HEK293 (cell line): ENCODE results near the gene FAM83E.

ENCODE experiments used
- GFI1B ChIP-seq: fragments of 450-650 bp; formaldehyde crosslinking; IDR thresholded peaks from 2 replicates; pipeline ENCODE4 v1.5.1; 2016; ENCODE audit warnings: missing biosample characterization, missing genetic modification characterization
- MEIS1 ChIP-seq: sonication (generic); formaldehyde crosslinking; IDR thresholded peaks from 2 replicates; pipeline ENCODE4 v1.8.1; 2022; ENCODE audit warnings: missing genetic modification reagents, mild to moderate bottlenecking, borderline replicate concordance
- OSR2 ChIP-seq: fragments of 450-650 bp; formaldehyde crosslinking; IDR thresholded peaks from 2 replicates; pipeline ENCODE4 v1.5.1; 2016; ENCODE audit warnings: missing biosample characterization, missing genetic modification characterization
- ZIC2 ChIP-seq: fragments of 450-650 bp; formaldehyde crosslinking; IDR thresholded peaks from 2 replicates; pipeline ENCODE4 v1.5.1; 2016; ENCODE audit warnings: missing biosample characterization, missing genetic modification characterization
- ZNF155 ChIP-seq: fragments of 450-650 bp; formaldehyde crosslinking; IDR thresholded peaks from 2 replicates; pipeline ENCODE4 v1.5.1; 2016; ENCODE audit warnings: missing biosample characterization, missing genetic modification characterization
- ZNF266 ChIP-seq: fragments of 450-650 bp; formaldehyde crosslinking; IDR thresholded peaks from 2 replicates; pipeline ENCODE4 v1.5.1; 2016; ENCODE audit warnings: missing biosample characterization, missing genetic modification characterization, low read depth
- ZNF335 ChIP-seq: fragments of 450-650 bp; formaldehyde crosslinking; conservative IDR thresholded peaks from 2 replicates; pipeline ENCODE4 v1.5.1; 2016; ENCODE audit warnings: missing biosample characterization, missing genetic modification characterization
- ZNF426 ChIP-seq: fragments of 450-650 bp; formaldehyde crosslinking; IDR thresholded peaks from 2 replicates; pipeline ENCODE4 v1.5.1; 2017; ENCODE audit warnings: missing biosample characterization, missing genetic modification characterization, mild to moderate bottlenecking, inconsistent platforms, moderate library complexity
- ZNF514 ChIP-seq: fragments of 450-650 bp; formaldehyde crosslinking; IDR thresholded peaks from 2 replicates; pipeline ENCODE4 v1.5.1; 2016; ENCODE audit warnings: missing biosample characterization, missing genetic modification characterization
- ZNF549 ChIP-seq: fragments of 450-650 bp; IDR thresholded peaks from 2 replicates; pipeline ENCODE4 v1.5.1; 2018; ENCODE audit warnings: missing biosample characterization, missing genetic modification characterization, mild to moderate bottlenecking, inconsistent platforms, moderate library complexity
- ZNF561 ChIP-seq: fragments of 450-650 bp; IDR thresholded peaks from 2 replicates; pipeline ENCODE4 v1.5.1; 2018; ENCODE audit warnings: missing biosample characterization, missing genetic modification characterization, borderline replicate concordance
- ZNF768 ChIP-seq: fragments of 450-650 bp; formaldehyde crosslinking; IDR thresholded peaks from 2 replicates; pipeline ENCODE4 v1.5.1; 2018; ENCODE audit warnings: missing biosample characterization, mild to moderate bottlenecking, missing genetic modification characterization
- TF ChIP-seq, protein P1 (sequence below): fragments of 450-650 bp; formaldehyde crosslinking; IDR thresholded peaks from 2 replicates; pipeline ENCODE4 v1.5.1; 2016; ENCODE audit warnings: missing biosample characterization, missing genetic modification characterization
- TF ChIP-seq, protein P2 (sequence below): fragments of 450-650 bp; formaldehyde crosslinking; IDR thresholded peaks from 2 replicates; pipeline ENCODE4 v1.5.1; 2016; ENCODE audit warnings: missing biosample characterization, missing genetic modification characterization
- TF ChIP-seq, protein P3 (sequence below): fragments of 450-650 bp; formaldehyde crosslinking; IDR thresholded peaks from 2 replicates; pipeline ENCODE4 v1.5.1; 2016; ENCODE audit warnings: missing biosample characterization, missing genetic modification characterization
- TF ChIP-seq, protein P4 (sequence below): fragments of 450-650 bp; formaldehyde crosslinking; IDR thresholded peaks from 2 replicates; pipeline ENCODE4 v1.5.1; 2016; ENCODE audit warnings: missing biosample characterization, missing genetic modification characterization
- TF ChIP-seq, protein P5 (sequence below): fragments of 450-650 bp; formaldehyde crosslinking; IDR thresholded peaks from 2 replicates; pipeline ENCODE4 v1.5.1; 2017; ENCODE audit warnings: missing biosample characterization, missing genetic modification characterization
- TF ChIP-seq, protein P6 (sequence below): fragments of 450-650 bp; formaldehyde crosslinking; IDR thresholded peaks from 2 replicates; pipeline ENCODE4 v1.5.1; 2017; ENCODE audit warnings: missing biosample characterization, missing genetic modification characterization
- TF ChIP-seq, protein P7 (sequence below): fragments of 450-650 bp; formaldehyde crosslinking; IDR thresholded peaks from 2 replicates; pipeline ENCODE4 v1.5.1; 2016; ENCODE audit warnings: missing biosample characterization, missing genetic modification characterization
- TF ChIP-seq, protein P8 (sequence below): fragments of 450-650 bp; formaldehyde crosslinking; IDR thresholded peaks from 2 replicates; pipeline ENCODE4 v1.5.1; 2016; ENCODE audit warnings: missing biosample characterization, missing genetic modification characterization

Gene FAM83E

DNA sequence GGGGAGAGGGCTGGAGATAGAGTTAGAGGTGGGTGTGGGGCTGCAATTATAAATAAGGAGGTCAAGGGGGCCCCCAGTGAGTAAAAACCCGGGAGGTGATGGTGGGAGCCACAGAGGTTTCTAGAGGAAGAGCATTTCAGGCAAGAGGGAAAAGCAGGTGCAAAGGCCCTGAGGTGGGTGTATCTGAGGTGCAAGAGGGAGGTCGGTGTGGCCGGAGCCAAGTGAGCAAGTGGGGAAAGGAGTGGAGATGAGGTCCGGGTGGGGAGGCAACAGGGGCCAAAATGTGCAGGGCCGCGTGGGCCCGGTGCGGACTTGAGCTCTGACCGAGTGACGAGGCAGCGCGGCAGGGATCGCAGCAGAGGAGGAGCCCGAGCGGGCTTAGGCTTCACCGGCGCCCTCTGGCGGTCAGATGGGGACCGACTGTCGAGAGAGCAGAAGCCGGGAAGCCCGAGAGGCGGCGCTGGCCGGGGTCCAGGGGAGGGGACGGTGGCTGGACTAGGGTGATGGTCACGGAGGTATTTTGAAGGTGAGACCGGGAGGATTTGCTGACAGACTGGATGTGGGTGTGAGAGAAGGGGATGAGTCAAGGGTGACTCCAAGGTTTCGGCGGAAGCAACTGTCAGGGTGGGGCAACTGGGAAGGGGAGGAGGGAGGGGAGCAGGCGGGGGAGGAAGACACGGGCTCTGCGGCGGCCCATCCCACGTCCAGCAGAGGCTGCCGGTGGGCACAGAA, 26.0 kb downstream of the FAM83E start (continued):
- TF ChIP-seq, protein P1, sequence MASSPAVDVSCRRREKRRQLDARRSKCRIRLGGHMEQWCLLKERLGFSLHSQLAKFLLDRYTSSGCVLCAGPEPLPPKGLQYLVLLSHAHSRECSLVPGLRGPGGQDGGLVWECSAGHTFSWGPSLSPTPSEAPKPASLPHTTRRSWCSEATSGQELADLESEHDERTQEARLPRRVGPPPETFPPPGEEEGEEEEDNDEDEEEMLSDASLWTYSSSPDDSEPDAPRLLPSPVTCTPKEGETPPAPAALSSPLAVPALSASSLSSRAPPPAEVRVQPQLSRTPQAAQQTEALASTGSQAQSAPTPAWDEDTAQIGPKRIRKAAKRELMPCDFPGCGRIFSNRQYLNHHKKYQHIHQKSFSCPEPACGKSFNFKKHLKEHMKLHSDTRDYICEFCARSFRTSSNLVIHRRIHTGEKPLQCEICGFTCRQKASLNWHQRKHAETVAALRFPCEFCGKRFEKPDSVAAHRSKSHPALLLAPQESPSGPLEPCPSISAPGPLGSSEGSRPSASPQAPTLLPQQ (tag by site-specific recombination) = peak; percentile 91
- TF ChIP-seq ZNF514 (tag by site-specific recombination) (no peak), MEIS1 (CRISPR knock-in tag) (no peak), ZNF266 (tag by site-specific recombination) (0 out of 2 replicates have a peak, but pooled peaks have one; percentile 15), ZNF155 (no peak), OSR2 (tag by site-specific recombination) (no peak), GFI1B (tag by site-specific recombination) (no peak), ZNF768 (tag by site-specific recombination) (no peak; the same call in 1 of the 2 replicates), ZNF549 (tag by site-specific recombination) (no peak), ZNF335 (tag by site-specific recombination) (peak; percentile 91), ZNF426 (tag by site-specific recombination) (no peak), ZIC2 (peak; percentile 74), ZNF561 (tag by site-specific recombination) (no peak)
- TF ChIP-seq, protein P2, sequence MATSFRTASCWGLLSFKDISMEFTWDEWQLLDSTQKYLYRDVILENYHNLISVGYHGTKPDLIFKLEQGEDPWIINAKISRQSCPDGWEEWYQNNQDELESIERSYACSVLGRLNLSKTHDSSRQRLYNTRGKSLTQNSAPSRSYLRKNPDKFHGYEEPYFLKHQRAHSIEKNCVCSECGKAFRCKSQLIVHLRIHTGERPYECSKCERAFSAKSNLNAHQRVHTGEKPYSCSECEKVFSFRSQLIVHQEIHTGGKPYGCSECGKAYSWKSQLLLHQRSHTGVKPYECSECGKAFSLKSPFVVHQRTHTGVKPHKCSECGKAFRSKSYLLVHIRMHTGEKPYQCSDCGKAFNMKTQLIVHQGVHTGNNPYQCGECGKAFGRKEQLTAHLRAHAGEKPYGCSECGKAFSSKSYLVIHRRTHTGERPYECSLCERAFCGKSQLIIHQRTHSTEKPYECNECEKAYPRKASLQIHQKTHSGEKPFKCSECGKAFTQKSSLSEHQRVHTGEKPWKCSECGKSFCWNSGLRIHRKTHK (tag by site-specific recombination) = no peak
- TF ChIP-seq, protein P3, sequence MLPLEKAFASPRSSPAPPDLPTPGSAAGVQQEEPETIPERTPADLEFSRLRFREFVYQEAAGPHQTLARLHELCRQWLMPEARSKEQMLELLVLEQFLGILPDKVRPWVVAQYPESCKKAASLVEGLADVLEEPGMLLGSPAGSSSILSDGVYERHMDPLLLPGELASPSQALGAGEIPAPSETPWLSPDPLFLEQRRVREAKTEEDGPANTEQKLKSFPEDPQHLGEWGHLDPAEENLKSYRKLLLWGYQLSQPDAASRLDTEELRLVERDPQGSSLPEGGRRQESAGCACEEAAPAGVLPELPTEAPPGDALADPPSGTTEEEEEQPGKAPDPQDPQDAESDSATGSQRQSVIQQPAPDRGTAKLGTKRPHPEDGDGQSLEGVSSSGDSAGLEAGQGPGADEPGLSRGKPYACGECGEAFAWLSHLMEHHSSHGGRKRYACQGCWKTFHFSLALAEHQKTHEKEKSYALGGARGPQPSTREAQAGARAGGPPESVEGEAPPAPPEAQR (tag by site-specific recombination) = no peak
- TF ChIP-seq, protein P4, sequence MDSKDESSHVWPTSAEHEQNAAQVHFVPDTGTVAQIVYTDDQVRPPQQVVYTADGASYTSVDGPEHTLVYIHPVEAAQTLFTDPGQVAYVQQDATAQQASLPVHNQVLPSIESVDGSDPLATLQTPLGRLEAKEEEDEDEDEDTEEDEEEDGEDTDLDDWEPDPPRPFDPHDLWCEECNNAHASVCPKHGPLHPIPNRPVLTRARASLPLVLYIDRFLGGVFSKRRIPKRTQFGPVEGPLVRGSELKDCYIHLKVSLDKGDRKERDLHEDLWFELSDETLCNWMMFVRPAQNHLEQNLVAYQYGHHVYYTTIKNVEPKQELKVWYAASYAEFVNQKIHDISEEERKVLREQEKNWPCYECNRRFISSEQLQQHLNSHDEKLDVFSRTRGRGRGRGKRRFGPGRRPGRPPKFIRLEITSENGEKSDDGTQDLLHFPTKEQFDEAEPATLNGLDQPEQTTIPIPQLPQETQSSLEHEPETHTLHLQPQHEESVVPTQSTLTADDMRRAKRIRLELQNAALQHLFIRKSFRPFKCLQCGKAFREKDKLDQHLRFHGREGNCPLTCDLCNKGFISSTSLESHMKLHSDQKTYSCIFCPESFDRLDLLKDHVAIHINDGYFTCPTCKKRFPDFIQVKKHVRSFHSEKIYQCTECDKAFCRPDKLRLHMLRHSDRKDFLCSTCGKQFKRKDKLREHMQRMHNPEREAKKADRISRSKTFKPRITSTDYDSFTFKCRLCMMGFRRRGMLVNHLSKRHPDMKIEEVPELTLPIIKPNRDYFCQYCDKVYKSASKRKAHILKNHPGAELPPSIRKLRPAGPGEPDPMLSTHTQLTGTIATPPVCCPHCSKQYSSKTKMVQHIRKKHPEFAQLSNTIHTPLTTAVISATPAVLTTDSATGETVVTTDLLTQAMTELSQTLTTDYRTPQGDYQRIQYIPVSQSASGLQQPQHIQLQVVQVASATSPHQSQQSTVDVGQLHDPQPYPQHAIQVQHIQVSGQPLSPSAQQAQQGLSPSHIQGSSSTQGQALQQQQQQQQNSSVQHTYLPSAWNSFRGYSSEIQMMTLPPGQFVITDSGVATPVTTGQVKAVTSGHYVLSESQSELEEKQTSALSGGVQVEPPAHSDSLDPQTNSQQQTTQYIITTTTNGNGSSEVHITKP (tag by site-specific recombination) = no peak; the same call in 1 of the 2 replicates
- TF ChIP-seq, protein P5, sequence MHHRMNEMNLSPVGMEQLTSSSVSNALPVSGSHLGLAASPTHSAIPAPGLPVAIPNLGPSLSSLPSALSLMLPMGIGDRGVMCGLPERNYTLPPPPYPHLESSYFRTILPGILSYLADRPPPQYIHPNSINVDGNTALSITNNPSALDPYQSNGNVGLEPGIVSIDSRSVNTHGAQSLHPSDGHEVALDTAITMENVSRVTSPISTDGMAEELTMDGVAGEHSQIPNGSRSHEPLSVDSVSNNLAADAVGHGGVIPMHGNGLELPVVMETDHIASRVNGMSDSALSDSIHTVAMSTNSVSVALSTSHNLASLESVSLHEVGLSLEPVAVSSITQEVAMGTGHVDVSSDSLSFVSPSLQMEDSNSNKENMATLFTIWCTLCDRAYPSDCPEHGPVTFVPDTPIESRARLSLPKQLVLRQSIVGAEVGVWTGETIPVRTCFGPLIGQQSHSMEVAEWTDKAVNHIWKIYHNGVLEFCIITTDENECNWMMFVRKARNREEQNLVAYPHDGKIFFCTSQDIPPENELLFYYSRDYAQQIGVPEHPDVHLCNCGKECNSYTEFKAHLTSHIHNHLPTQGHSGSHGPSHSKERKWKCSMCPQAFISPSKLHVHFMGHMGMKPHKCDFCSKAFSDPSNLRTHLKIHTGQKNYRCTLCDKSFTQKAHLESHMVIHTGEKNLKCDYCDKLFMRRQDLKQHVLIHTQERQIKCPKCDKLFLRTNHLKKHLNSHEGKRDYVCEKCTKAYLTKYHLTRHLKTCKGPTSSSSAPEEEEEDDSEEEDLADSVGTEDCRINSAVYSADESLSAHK (tag by site-specific recombination) = 0 out of 2 replicates have a peak, but pooled peaks have one; percentile 35
- TF ChIP-seq, protein P6, sequence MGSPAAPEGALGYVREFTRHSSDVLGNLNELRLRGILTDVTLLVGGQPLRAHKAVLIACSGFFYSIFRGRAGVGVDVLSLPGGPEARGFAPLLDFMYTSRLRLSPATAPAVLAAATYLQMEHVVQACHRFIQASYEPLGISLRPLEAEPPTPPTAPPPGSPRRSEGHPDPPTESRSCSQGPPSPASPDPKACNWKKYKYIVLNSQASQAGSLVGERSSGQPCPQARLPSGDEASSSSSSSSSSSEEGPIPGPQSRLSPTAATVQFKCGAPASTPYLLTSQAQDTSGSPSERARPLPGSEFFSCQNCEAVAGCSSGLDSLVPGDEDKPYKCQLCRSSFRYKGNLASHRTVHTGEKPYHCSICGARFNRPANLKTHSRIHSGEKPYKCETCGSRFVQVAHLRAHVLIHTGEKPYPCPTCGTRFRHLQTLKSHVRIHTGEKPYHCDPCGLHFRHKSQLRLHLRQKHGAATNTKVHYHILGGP (tag by site-specific recombination) = no peak
- TF ChIP-seq, protein P7, sequence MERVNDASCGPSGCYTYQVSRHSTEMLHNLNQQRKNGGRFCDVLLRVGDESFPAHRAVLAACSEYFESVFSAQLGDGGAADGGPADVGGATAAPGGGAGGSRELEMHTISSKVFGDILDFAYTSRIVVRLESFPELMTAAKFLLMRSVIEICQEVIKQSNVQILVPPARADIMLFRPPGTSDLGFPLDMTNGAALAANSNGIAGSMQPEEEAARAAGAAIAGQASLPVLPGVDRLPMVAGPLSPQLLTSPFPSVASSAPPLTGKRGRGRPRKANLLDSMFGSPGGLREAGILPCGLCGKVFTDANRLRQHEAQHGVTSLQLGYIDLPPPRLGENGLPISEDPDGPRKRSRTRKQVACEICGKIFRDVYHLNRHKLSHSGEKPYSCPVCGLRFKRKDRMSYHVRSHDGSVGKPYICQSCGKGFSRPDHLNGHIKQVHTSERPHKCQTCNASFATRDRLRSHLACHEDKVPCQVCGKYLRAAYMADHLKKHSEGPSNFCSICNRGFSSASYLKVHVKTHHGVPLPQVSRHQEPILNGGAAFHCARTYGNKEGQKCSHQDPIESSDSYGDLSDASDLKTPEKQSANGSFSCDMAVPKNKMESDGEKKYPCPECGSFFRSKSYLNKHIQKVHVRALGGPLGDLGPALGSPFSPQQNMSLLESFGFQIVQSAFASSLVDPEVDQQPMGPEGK (tag by site-specific recombination) = peak; percentile 88
- TF ChIP-seq, protein P8, sequence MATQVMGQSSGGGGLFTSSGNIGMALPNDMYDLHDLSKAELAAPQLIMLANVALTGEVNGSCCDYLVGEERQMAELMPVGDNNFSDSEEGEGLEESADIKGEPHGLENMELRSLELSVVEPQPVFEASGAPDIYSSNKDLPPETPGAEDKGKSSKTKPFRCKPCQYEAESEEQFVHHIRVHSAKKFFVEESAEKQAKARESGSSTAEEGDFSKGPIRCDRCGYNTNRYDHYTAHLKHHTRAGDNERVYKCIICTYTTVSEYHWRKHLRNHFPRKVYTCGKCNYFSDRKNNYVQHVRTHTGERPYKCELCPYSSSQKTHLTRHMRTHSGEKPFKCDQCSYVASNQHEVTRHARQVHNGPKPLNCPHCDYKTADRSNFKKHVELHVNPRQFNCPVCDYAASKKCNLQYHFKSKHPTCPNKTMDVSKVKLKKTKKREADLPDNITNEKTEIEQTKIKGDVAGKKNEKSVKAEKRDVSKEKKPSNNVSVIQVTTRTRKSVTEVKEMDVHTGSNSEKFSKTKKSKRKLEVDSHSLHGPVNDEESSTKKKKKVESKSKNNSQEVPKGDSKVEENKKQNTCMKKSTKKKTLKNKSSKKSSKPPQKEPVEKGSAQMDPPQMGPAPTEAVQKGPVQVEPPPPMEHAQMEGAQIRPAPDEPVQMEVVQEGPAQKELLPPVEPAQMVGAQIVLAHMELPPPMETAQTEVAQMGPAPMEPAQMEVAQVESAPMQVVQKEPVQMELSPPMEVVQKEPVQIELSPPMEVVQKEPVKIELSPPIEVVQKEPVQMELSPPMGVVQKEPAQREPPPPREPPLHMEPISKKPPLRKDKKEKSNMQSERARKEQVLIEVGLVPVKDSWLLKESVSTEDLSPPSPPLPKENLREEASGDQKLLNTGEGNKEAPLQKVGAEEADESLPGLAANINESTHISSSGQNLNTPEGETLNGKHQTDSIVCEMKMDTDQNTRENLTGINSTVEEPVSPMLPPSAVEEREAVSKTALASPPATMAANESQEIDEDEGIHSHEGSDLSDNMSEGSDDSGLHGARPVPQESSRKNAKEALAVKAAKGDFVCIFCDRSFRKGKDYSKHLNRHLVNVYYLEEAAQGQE (tag by site-specific recombination) = no peak
